ENCODE measurements around the gene PPCDC.

- TF ChIP-seq, protein P1, sequence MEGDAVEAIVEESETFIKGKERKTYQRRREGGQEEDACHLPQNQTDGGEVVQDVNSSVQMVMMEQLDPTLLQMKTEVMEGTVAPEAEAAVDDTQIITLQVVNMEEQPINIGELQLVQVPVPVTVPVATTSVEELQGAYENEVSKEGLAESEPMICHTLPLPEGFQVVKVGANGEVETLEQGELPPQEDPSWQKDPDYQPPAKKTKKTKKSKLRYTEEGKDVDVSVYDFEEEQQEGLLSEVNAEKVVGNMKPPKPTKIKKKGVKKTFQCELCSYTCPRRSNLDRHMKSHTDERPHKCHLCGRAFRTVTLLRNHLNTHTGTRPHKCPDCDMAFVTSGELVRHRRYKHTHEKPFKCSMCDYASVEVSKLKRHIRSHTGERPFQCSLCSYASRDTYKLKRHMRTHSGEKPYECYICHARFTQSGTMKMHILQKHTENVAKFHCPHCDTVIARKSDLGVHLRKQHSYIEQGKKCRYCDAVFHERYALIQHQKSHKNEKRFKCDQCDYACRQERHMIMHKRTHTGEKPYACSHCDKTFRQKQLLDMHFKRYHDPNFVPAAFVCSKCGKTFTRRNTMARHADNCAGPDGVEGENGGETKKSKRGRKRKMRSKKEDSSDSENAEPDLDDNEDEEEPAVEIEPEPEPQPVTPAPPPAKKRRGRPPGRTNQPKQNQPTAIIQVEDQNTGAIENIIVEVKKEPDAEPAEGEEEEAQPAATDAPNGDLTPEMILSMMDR (IDR thresholded peaks at IDR 0.05): no peak
- TF ChIP-seq POLR2A (IDR thresholded peaks at IDR 0.05): no peak
Observed at GRCh38 chr15:75027551-75027950, 4.2 kb downstream of the PPCDC start.
